ENCODE results near the gene CNPY4.
A peak's percentile ranks its signal among the peaks of the same experiment; 100 is the strongest.

The CNPY4 gene

GRCh38 chr7:100152937-100153666, 33.7 kb downstream of the CNPY4 start:
- DNase-seq: no peak

DNA sequence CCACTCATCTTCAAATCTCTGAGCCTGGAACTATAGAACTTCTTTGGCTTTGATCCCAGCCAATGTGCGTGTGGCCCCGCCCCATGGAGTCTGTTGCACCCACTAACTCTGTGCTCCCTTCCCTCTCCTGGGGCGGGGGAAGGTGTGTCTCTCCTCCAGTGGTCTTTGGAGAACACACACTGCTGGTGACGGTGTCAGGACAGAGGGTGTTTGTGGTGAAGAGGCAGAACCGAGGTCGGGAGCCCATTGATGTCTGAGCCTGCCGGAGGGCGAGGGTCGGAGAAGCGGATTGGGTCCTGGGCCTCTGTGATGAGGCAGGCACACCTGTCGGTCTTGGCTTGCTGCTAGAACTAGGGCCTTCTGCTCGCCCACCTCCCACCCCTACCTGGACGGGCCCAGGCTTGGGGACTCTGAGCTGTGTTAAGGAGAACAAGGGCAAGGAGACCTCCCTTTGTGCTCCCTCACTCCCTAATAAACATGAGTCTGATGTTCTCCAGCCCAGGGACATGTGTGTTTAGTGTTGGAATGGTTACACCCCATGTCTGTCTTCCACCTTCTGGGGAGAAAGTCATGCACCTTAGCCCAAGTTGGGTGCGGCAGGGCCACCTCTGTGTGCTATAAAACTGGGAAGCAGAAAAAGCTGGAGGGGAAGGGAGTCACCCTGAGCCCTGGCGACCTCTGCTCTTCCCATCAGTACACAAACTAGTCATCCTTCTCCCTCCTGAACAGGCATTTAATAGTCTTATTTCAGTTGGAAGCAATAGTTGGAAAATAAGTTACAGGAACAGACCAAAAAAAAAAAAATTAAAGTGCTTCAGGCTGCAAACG, 34.5 kb downstream of the CNPY4 start:
- DNase-seq: no peak

DNA sequence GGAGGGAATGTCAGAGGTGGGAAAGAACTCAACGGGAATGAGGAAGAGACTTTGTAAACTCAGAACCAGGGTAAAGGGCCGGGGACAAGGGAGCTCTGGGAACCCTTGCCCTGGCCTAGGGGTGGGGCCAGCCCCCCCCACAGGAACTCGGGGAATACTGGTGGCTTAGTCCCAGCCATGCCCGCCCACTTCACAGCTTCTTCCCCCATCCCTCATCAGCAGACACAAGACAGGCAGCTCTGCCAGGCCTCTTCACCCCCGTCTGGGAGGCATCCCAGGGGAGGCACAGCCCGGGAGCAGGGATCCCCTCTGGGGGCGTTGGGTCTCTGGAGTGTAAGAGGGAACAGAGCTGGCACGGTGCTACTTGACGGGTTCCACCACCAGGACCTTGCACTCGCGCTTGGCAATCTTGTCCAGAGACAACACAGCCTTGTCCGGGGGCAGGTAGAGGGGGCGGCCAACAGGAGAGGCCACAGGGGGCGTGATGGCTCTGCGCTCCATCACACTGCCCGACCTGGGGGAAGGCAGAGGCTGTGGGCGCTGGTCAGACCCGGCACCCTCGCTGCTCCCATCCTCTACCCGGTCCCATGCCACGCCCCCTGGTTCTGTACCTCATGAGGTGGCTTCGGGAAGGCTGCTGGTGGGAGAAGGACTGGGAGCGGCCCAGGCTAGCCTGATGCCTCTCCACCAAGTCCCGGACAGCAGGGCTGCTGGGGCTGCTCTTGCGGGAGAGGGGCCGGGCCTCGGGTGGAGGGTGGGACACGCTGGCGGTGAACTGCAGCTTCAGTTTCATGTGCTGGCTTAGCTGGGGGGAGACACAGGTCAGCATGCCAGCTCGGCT, 35.4 kb downstream of the CNPY4 start:
- DNase-seq: no peak

GRCh38 chr7:100155553-100156317, 36.3 kb downstream of the CNPY4 start:
- no peak for DNase-seq

- no peak for DNase-seq
These were observed 37.1 kb downstream of the CNPY4 start for GRCh38 chr7:100156331-100157068.

DNA sequence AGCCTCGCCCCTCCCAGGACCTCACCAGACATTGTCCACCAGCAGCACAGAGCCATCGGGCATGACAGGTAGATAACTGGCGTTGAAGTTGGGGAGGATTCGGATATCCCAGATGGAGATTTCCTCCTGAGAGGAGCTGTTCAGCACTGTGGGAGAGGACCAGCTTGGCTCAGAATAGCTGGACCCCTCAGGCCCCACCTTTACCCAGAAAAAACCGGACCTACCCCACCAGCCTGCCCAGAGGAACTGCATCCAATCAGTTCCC, 37.6 kb downstream of the CNPY4 start:
- DNase-seq: no peak

GRCh38 chr7:100157334-100158228, 38.1 kb downstream of the CNPY4 start:
- no peak for DNase-seq

- peak; percentile 73 for DNase-seq
These were observed 39.0 kb downstream of the CNPY4 start, which contains the start of gene TRAPPC14 for GRCh38 chr7:100158229-100159098. TRAPPC14 (minus strand) TSS chr7:100158723; CDS start chr7:100158499, 224 bp downstream.

DNA sequence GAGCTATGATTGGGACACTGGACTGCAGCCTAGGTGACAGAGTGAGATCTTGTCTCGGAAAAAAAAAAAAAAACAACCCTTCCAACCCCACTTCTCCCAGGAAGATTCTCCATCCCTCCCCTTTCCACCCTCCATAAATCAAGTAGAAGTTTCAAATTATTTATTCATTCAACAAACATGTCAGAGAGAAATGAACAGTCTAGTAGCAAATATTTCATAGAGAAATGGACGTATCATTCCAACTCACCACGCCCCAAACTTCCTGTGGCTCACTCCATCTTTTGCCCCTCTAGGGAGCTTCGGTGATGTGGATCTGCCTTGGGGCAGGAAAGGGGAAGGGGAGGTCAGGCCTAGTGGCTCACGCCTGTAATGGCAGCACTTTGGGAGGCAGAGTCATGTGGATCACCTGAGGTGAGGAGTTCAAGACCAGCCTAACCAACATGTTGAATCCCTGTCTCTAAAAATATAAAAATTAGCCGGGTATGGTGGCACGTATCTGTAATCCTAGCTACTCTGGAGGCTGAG, 39.7 kb downstream of the CNPY4 start:
- DNase-seq: no peak

- DNase-seq: no peak
These were observed 40.6 kb downstream of the CNPY4 start for GRCh38 chr7:100160067-100160466.

- no peak for DNase-seq
These were observed 43.6 kb downstream of the CNPY4 start for GRCh38 chr7:100163006-100163531.

DNA sequence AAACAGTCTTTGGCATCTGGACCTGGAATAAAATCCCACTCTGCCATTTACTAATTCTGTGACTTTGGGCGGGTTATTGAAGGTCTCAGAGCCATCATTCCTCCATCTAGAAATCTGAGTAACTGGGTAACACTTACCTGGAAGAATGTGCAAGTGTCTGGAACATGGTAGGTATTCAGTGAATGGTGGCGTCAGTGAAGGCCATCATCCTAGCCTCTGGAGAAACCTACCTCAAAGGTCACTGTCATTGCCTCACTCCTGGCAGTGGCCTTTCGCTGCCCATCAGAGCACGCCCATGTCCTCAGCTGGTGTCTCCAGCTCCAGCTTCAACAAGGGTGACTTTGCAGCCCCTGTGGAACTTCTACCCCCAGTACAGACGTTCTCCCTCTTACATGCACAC, 44.4 kb downstream of the CNPY4 start:
- no peak for DNase-seq

DNA sequence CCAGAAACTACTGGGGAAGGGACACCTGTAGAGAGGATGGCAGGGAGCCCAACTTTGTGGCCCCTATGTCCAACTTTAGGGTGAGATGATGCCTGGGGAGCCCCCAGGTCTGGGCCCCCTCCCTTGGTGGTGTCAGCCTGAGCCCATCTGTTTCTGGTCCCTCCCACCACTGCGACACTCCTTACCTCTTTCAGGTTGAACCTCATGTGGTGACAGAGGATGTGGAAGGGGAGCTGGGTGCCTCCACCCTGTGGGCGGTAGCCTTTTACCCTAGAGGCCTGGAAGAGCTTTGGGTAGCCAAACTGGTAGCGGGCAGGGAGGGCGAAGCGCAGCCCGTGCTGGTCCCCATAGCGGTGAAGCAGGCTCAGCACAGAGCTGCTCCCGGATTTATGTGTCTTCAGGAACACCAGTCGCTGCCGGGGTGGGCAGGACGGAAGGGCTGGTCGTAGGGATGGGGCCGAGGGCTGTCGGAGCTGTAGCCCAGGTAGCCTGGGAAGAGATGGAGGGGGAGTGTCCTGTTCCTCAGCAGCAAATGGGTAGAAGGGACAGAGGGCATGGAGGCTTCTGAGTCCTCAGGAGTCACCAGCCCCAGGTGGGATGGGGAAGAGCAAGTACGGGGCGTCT, 47.0 kb downstream of the CNPY4 start:
- no peak for DNase-seq

DNA sequence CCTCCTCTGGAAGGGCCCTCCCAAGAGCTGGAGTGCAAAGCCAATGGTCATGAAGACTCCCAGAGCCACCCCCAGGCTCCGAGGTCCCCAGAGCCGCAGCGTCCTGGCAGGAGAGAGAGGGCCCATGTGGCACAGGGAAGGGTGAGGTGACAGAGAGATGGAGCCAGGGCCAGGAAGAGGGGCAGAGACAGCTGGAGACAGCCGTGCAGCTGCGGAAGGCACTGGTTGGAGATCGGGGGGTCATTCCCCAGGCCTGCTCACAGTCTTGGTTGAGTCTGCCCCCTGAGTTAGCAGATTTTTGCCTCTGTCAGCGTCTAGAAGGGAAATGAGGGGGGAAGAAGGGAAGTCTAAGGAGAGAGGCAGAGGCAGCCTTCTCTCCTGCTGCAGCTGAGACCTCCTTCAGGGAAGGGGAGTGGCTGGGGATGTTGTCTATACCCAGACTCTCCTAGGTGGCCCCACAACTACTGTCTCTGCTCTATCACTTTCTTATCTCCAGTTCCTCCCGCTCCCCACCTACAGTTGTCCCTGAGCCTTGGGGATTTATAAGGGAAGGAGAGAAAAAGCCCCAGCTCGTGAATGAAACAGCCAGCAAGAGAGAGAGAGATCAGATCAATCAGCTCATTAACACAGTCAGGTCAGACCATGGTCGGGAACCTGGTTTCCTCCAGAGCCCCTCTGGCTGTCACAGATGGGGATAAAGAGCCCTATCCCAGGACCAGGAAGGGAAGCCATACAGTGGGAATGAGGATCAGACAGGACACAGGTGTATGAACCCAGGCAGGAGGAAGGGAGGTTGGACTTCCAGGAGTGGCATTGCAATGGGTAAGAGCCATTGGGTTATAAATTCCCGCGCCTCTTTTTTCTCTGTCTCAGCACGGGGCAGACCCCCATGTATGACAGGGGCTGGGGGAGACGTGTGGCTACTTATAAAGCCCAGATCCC, 47.8 kb downstream of the CNPY4 start:
- no peak for DNase-seq

DNA sequence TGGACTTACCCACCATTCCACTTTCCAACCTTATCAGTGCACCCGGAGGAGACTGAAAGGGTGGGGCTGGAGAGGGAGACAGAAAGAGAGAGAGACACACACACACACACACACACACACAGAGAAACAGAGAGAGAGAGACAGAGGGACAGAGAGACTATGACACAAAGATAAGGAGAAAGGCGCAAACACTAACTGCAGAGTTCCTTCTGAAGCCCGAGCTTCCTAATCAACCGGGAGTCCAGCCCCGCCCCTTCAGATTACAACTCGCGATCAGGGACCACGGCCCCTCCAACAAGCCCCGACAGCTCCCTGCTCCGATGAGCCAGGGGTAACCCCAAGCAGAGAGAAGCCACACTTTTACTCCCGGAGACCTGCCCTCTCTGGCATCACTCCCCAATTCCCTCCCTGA, 48.5 kb downstream of the CNPY4 start:
- no peak for DNase-seq

DNA sequence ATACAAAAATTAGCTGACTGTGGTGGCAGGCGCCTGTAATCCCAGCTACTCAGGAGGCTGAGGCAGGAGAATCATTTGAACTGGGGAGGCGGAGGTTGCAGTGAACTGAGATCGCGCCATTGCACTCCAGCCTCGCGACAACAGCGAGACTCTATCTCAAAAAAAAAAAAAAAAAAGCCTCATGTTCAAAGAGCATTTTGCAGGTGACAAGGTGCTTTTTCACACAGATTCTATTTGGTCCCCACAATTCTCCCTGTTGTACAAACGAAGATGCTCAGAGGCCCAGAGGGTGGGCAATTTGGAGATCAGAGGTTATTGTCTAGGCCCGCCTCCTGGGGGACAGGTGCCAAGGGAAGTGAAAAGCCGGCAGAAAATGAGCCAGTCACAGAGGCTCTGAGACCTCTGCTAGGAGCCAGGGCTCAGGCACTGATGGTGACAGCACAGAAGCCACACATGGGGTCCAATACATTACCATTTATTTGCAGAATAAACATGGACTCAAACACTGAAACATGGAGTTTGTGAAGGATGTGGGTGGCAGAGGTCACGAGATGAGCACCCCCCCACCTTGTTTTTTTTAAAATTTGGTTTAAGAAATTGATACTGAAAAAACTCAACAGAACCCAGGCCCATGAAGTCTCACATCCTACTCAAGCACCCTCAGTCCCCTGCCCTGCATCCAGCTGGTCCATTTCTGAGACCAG, 49.9 kb downstream of the CNPY4 start:
- no peak for DNase-seq
